ENCODE measurements around the gene KLF13.

Gene KLF13

GRCh38 chr15:31340047-31340446 lies 13.4 kb downstream of the KLF13 start:
- peak overlapping the region; percentile 79 for H3K27ac ChIP-seq (ENCODE audit: insufficient read depth, low read length, poor library complexity, severe bottlenecking)

GRCh38 chr15:31340592-31340991 lies 14.0 kb downstream of the KLF13 start:
- no peak overlapping the region for H3K4me3 ChIP-seq (ENCODE audit: insufficient read depth, low read depth, low read length, poor library complexity, severe bottlenecking)
- no peak for DNase-seq
- no peaks in the 10 kb centered on the region for H3K9me3 ChIP-seq (ENCODE audit: control insufficient read depth, low read length)
- H3K27ac ChIP-seq (ENCODE audit: insufficient read depth, low read length, poor library complexity, severe bottlenecking), result peak overlapping the region; percentile 79
- H3K4me1 ChIP-seq (ENCODE audit: control insufficient read depth, insufficient read depth, low read length, poor library complexity, severe bottlenecking), result peaks cover 99% of the 10 kb centered on the region
- H3K27me3 ChIP-seq (replicated peaks; ENCODE audit: control insufficient read depth, insufficient read depth, low read length, poor library complexity, severe bottlenecking), result no peaks in the 10 kb centered on the region
- H3K36me3 ChIP-seq (ENCODE audit: control insufficient read depth, insufficient read depth, low read length), result peaks cover 6% of the 10 kb centered on the region

More at GRCh38 chr15:31340047-31340446, 13.4 kb downstream of the KLF13 start:
- peaks cover 98% of the 10 kb centered on the region for H3K4me1 ChIP-seq (ENCODE audit: control insufficient read depth, insufficient read depth, low read length, poor library complexity, severe bottlenecking)
- DNase-seq, result no peak
- H3K27me3 ChIP-seq (replicated peaks; ENCODE audit: control insufficient read depth, insufficient read depth, low read length, poor library complexity, severe bottlenecking), result no peaks in the 10 kb centered on the region
- H3K36me3 ChIP-seq (ENCODE audit: control insufficient read depth, insufficient read depth, low read length), result peaks cover 6% of the 10 kb centered on the region
- peak overlapping the region; percentile 22 for H3K4me3 ChIP-seq (ENCODE audit: insufficient read depth, low read depth, low read length, poor library complexity, severe bottlenecking)
- H3K9me3 ChIP-seq (ENCODE audit: control insufficient read depth, low read length), result no peaks in the 10 kb centered on the region

DNA sequence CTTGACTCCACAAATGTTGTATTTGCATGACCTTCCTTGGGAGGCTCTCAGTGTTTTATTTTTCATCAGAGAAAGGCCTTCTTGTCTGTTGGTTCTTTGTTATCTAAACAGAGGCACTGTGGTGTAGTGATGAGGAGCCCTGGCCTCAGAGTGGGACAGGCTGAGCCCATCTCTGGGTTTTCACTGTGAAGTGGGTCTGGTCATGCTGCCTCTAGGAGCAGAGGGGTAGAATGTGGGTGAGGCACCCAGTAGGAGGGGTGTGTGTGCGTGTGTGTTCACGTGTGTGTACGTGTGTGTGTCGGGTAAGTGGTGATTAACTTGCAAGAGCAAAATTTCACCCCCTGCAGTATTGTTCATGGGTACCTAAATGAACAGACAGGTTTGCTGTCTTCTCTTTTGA lies 14.4 kb downstream of the KLF13 start:
- Histone ChIP-seq H3K4me1 (ENCODE audit: control insufficient read depth, insufficient read depth, low read length, poor library complexity, severe bottlenecking) (peaks cover 99% of the 10 kb centered on the region), H3K36me3 (ENCODE audit: control insufficient read depth, insufficient read depth, low read length) (peaks cover 6% of the 10 kb centered on the region), H3K27me3 (replicated peaks; ENCODE audit: control insufficient read depth, insufficient read depth, low read length, poor library complexity, severe bottlenecking) (no peaks in the 10 kb centered on the region), H3K9me3 (ENCODE audit: control insufficient read depth, low read length) (no peaks in the 10 kb centered on the region), H3K27ac (ENCODE audit: insufficient read depth, low read length, poor library complexity, severe bottlenecking) (peak overlapping the region; percentile 79), H3K4me3 (ENCODE audit: insufficient read depth, low read depth, low read length, poor library complexity, severe bottlenecking) (no peak overlapping the region)
- no peak for DNase-seq

- no peaks in the 10 kb centered on the region for H3K9me3 ChIP-seq (ENCODE audit: control insufficient read depth, low read length)
- no peaks in the 10 kb centered on the region for H3K27me3 ChIP-seq (replicated peaks; ENCODE audit: control insufficient read depth, insufficient read depth, low read length, poor library complexity, severe bottlenecking)
- no peak for DNase-seq
- H3K4me1 ChIP-seq (ENCODE audit: control insufficient read depth, insufficient read depth, low read length, poor library complexity, severe bottlenecking), result peaks cover 99% of the 10 kb centered on the region
- H3K36me3 ChIP-seq (ENCODE audit: control insufficient read depth, insufficient read depth, low read length), result peaks cover 6% of the 10 kb centered on the region
- peak overlapping the region; percentile 79 for H3K27ac ChIP-seq (ENCODE audit: insufficient read depth, low read length, poor library complexity, severe bottlenecking)
- H3K4me3 ChIP-seq (ENCODE audit: insufficient read depth, low read depth, low read length, poor library complexity, severe bottlenecking), result no peak overlapping the region
Measured at GRCh38 chr15:31341496-31342195, 15.0 kb downstream of the KLF13 start.

DNA sequence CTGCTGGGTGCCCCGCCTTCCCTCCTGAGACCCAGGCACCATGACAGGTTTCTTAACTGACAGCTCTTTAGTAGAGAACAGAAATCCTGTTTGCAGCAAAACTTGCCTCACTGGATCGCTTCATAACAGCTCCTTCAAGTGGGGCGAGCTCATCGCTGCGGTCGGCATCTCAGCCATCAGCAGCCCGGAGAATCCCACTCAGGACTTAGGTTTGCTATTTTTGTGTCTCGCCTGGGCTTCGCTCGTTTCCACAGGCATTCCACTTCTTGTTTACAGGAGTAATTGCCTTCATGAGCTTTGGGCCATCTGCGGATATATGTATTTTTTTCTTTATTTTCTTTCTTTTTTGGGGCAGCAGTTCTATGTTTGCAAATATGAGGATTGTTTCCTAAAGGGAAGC lies 15.7 kb downstream of the KLF13 start:
- H3K27ac ChIP-seq (ENCODE audit: insufficient read depth, low read length, poor library complexity, severe bottlenecking), result peak overlapping the region; percentile 79
- peaks cover 99% of the 10 kb centered on the region for H3K4me1 ChIP-seq (ENCODE audit: control insufficient read depth, insufficient read depth, low read length, poor library complexity, severe bottlenecking)
- H3K27me3 ChIP-seq (replicated peaks; ENCODE audit: control insufficient read depth, insufficient read depth, low read length, poor library complexity, severe bottlenecking), result no peaks in the 10 kb centered on the region
- no peak overlapping the region for H3K4me3 ChIP-seq (ENCODE audit: insufficient read depth, low read depth, low read length, poor library complexity, severe bottlenecking)
- no peak for DNase-seq
- H3K9me3 ChIP-seq (ENCODE audit: control insufficient read depth, low read length), result no peaks in the 10 kb centered on the region
- peaks cover 6% of the 10 kb centered on the region for H3K36me3 ChIP-seq (ENCODE audit: control insufficient read depth, insufficient read depth, low read length)

DNA sequence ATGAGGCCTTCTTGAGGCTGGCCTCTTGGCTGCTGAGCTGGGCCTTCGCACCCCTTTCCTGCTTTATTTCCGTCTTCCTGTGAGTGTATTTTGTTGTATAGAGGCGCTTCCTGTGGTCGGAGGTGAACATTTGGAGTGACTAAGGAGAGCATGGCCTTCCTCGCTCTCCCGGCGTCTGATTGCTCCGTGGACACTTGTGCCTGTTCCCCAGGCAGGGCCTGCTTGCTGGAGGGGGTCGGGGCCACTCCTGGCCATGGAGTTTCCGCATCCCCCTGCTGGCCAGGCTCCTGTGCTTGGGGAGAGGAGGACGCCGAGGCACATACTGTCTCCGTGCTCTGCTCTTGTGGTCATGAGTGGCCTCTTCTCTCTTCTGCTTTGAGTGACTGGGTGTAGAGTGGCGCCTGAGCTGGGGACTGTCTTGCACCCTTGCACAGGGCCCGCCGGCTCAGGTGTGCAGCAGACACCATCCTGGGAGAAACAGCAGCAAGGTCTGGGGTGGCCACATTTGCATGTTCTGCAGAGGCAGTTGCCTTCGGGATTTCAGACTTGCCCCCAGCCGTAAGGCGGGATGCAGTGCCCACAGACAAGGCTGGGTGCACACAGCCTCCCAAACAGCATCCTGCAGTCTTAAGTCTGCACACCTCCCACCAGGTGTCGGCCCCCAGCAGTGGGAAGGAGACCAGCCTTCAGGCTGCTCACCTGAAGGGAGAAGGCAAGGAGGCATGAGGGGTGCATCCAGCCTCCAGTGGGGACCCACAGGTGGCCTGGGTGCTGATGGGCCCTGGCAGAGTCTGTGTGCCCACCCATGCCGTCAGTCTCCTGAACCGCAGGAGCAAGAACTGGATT lies 16.4 kb downstream of the KLF13 start:
- Histone ChIP-seq H3K4me3 (ENCODE audit: insufficient read depth, low read depth, low read length, poor library complexity, severe bottlenecking) (peak overlapping the region; percentile 15), H3K4me1 (ENCODE audit: control insufficient read depth, insufficient read depth, low read length, poor library complexity, severe bottlenecking) (peaks cover 99% of the 10 kb centered on the region), H3K36me3 (ENCODE audit: control insufficient read depth, insufficient read depth, low read length) (peaks cover 8% of the 10 kb centered on the region), H3K27ac (ENCODE audit: insufficient read depth, low read length, poor library complexity, severe bottlenecking) (peak overlapping the region; percentile 79), H3K9me3 (ENCODE audit: control insufficient read depth, low read length) (no peaks in the 10 kb centered on the region), H3K27me3 (replicated peaks; ENCODE audit: control insufficient read depth, insufficient read depth, low read length, poor library complexity, severe bottlenecking) (no peaks in the 10 kb centered on the region)
- DNase-seq, result no peak

GRCh38 chr15:31343831-31344230 lies 17.2 kb downstream of the KLF13 start:
- Histone ChIP-seq H3K36me3 (ENCODE audit: control insufficient read depth, insufficient read depth, low read length) (peaks cover 13% of the 10 kb centered on the region), H3K4me1 (ENCODE audit: control insufficient read depth, insufficient read depth, low read length, poor library complexity, severe bottlenecking) (peaks cover 99% of the 10 kb centered on the region), H3K27me3 (replicated peaks; ENCODE audit: control insufficient read depth, insufficient read depth, low read length, poor library complexity, severe bottlenecking) (no peaks in the 10 kb centered on the region), H3K27ac (ENCODE audit: insufficient read depth, low read length, poor library complexity, severe bottlenecking) (peak overlapping the region; percentile 79), H3K9me3 (ENCODE audit: control insufficient read depth, low read length) (no peaks in the 10 kb centered on the region), H3K4me3 (ENCODE audit: insufficient read depth, low read depth, low read length, poor library complexity, severe bottlenecking) (no peak overlapping the region)
- no peak for DNase-seq

DNA sequence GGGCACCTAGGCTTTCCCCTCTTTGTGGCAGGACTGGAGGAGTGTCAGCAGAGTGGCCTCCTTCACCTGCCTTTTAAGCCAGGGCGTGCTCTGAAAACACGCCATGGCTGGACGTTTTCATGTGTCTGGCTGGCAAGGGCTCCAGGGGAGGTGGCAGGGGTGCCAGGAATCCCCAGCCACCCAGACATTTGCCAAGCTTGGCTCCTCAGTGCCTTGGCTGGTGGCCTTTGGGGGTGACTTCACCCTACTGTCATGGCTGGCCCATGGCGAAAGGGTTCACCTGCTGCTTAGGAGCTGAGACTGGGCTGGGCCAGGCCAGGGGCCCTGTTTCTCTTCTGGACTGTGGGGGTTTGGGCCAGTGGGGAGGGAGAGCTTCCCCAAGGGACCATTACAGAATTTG lies 17.6 kb downstream of the KLF13 start:
- Histone ChIP-seq H3K9me3 (ENCODE audit: control insufficient read depth, low read length) (no peaks in the 10 kb centered on the region), H3K36me3 (ENCODE audit: control insufficient read depth, insufficient read depth, low read length) (peaks cover 13% of the 10 kb centered on the region), H3K4me3 (ENCODE audit: insufficient read depth, low read depth, low read length, poor library complexity, severe bottlenecking) (no peak overlapping the region), H3K4me1 (ENCODE audit: control insufficient read depth, insufficient read depth, low read length, poor library complexity, severe bottlenecking) (peaks cover 99% of the 10 kb centered on the region), H3K27ac (ENCODE audit: insufficient read depth, low read length, poor library complexity, severe bottlenecking) (peak overlapping the region; percentile 79), H3K27me3 (replicated peaks; ENCODE audit: control insufficient read depth, insufficient read depth, low read length, poor library complexity, severe bottlenecking) (no peaks in the 10 kb centered on the region)
- no peak for DNase-seq

DNA sequence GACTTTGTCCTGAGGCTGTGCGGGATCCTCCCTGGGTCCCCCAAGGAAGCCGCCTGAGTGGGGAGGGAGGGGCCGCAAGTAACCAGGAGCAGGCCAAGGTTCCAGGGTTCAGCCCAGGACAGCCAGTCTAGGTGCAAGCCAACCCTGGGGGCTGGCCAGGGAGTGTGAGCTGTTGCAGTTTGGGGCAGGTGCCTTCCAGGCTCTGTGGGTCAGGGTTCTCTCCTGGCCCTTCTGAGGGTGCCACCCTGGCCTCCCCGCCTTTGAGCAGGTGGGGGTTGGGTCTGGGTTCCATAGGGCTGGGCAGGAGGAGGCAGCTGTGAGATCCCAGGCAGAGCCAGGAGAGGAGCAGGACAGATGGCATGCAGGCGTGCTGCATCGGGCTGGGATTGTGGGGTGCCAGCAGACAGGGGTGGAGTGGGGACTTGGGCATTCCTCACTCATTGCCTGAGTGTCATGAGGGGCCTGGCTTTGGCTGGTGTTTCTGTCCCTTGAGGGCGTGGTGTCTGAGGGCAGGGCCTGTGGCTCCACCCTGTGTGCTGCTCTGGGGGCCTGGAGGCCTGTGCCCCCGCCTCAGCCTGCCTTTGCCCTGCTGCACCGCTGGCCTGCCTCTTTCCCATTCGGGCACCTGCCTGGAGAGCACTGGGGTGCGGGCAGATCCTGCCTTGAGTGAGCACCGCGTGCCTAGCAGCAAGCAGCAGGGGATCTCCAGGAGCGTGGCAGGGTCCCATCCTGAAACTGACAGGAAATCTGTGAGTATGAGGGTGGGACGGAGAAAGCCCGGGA lies 18.4 kb downstream of the KLF13 start:
- Histone ChIP-seq H3K4me1 (ENCODE audit: control insufficient read depth, insufficient read depth, low read length, poor library complexity, severe bottlenecking) (peaks cover 96% of the 10 kb centered on the region), H3K27ac (ENCODE audit: insufficient read depth, low read length, poor library complexity, severe bottlenecking) (peak overlapping the region; percentile 79), H3K27me3 (replicated peaks; ENCODE audit: control insufficient read depth, insufficient read depth, low read length, poor library complexity, severe bottlenecking) (no peaks in the 10 kb centered on the region), H3K36me3 (ENCODE audit: control insufficient read depth, insufficient read depth, low read length) (peaks cover 8% of the 10 kb centered on the region), H3K4me3 (ENCODE audit: insufficient read depth, low read depth, low read length, poor library complexity, severe bottlenecking) (peak overlapping the region; percentile 39), H3K9me3 (ENCODE audit: control insufficient read depth, low read length) (no peaks in the 10 kb centered on the region)
- no peak for DNase-seq
